ENCODE data around the gene CDK5. TPM values are rescaled to one million over a fixed set of nuclear protein-coding genes. Genes with fewer than 3 reads are reported as not detected.

CDK5 gene
- total and polyA plus RNA-seq, 9 of the 15 experiments (the other 6 are each of a cell fraction or from before 2014, with no cell fraction given) = 3.2 to 38.0 (median 27.5) TPM

DNA sequence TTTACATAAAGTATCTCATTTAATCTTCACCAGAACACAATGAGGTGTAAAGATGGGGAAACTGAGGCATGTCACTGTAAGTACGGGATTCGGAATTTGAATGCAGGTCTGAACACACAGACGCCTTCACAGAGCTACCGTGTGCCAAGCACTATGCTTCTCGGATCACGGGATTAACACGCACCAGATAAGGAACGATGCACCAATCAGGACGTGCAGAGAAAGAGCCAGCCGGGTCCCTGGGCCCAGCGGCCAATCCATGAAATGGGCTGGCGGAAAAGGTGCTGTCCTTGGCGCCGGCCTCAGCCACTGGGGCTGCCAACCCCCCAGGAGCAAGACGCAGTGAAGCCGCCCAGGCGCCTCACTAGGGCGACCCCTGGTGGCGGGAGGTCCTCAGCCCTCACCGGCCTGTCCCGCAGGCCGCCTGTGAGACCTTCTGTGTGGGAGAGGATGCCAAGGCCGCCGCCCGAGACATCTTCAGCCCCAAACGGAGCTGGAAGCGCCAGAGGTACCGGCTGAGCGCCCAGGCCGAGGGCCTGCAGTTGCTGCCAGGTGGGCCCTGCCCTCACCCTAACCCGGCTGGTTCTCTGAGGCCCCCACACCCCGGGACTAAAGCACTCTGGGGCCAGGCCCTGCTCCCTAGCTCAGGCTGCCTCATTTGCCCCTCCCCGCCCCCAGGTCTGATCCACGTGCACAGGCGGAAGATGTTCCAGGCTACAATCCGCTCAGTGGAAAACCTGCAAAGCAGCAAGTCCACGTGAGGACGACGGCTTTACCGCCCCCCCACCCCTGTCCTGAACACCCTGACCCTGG is 49.0 kb downstream of the CDK5 start (continued):
- no peak for TF ChIP-seq XRCC3 (IDR thresholded peaks at IDR 0.05)
- no peak; the same call in 1 of the 2 replicates for TF ChIP-seq ZNF274 (IDR thresholded peaks at IDR 0.05; ENCODE audit: borderline replicate concordance, low read depth, low read length)
- TF ChIP-seq NELFE (IDR thresholded peaks at IDR 0.05; ENCODE audit: insufficient read depth, insufficient read length) = no peak
- no peak for TF ChIP-seq RNF219 (CRISPR knock-in tag; IDR thresholded peaks at IDR 0.05)
- peak; percentile 98 for TF ChIP-seq HNRNPL (IDR thresholded peaks at IDR 0.05; ENCODE audit: low read depth, low read length)
- 0 out of 2 replicates have a peak, but pooled peaks have one; percentile 24 for TF ChIP-seq GTF2F1 (IDR thresholded peaks at IDR 0.05; ENCODE audit: low read depth, low read length)
- TF ChIP-seq E2F8 (IDR thresholded peaks at IDR 0.05; ENCODE audit: low read depth, partially characterized antibody) = peak; percentile 81
- TF ChIP-seq PRDM10 (IDR thresholded peaks at IDR 0.05; ENCODE audit: partially characterized antibody) = peak; percentile 97
- no peak for TF ChIP-seq KHSRP (IDR thresholded peaks at IDR 0.05)
- peak; percentile 36; the same call in 1 of the 2 replicates for TF ChIP-seq ZNF449 (CRISPR knock-in tag; IDR thresholded peaks at IDR 0.05)
- no peak for TF ChIP-seq E4F1 (CRISPR knock-in tag; IDR thresholded peaks at IDR 0.05; ENCODE audit: borderline replicate concordance)
- TF ChIP-seq LCOR (CRISPR knock-in tag; IDR thresholded peaks at IDR 0.05) = peak; percentile 95
- TF ChIP-seq MEIS2 (IDR thresholded peaks at IDR 0.05; ENCODE audit: partially characterized antibody) = peak; percentile 18

Measured in K562 (cell line).